ENCODE measurements around the gene NOX5.

GRCh38 chr15:69015591-69015990 lies 1.1 kb downstream of the NOX5 start:
- TF ChIP-seq CTCF (IDR thresholded peaks at IDR 0.05; ENCODE audit: low read depth, low read length, missing input control), result no peak
- no peak for TF ChIP-seq YY1 (IDR thresholded peaks at IDR 0.05)
- no peak for TF ChIP-seq GABPA (IDR thresholded peaks at IDR 0.05 in 1 of 2, conservative IDR thresholded peaks at IDR 0.05 in 1 of 2)
- TF ChIP-seq FOXA1 (IDR thresholded peaks at IDR 0.05), result no peak
- no peak for TF ChIP-seq MAX (IDR thresholded peaks at IDR 0.05)
- TF ChIP-seq FOXA2 (IDR thresholded peaks at IDR 0.05), result no peak
- no peak for TF ChIP-seq SP1 (IDR thresholded peaks at IDR 0.05)

Data from liver (tissue), 3 donors.